ENCODE data around the gene JAKMIP1. TPM values are rescaled to one million over a fixed set of nuclear protein-coding genes. Genes with fewer than 3 reads are reported as not detected.

Gene JAKMIP1
- total RNA-seq, 2 experiments from 2014 or later: 4.0 to 5.1 TPM

DNA sequence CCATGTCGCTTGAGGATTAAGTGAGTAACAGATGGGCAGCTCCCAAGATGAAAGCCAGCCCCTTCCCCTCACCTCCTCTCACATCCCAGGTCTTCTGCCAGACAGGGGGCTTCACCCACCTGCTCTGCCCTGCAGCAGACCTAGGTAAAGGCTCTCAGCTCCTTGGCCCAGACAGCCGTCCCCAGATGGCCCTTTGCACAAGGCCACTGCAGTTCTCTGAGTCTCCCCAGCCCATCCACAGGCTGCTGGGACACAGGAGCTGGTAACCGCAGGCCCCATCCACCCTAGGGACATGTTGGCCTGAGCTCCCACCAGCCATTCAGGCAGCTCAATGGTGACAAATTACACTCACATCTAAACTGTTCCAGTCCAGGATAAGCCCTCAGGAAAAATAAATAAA, 197.4 kb downstream of the JAKMIP1 start:
- TF ChIP-seq EZH2phosphoT487 (IDR thresholded peaks at IDR 0.05; ENCODE audit: borderline replicate concordance, low read depth, low read length) (no peak), CTCF (conservative IDR thresholded peaks at IDR 0.05; ENCODE audit: low read length) (no peak)
- Histone ChIP-seq H3K9me2 (ENCODE audit: insufficient read depth, low read length) (no peaks in the 10 kb centered on the region), H3K27ac (ENCODE audit: low read depth, low read length, poor library complexity, severe bottlenecking) (no peak overlapping the region), H3K36me3 (ENCODE audit: insufficient read depth, low read length) (no peaks in the 10 kb centered on the region), H4K20me1 (ENCODE audit: insufficient read depth, low read length) (no peaks in the 10 kb centered on the region), H3K4me3 (ENCODE audit: low read depth, low read length, poor library complexity, severe bottlenecking) (no peak overlapping the region), H3K79me2 (ENCODE audit: insufficient read depth, low read depth, low read length) (no peaks in the 10 kb centered on the region), H3K9me3 (ENCODE audit: low read length) (no peaks in the 10 kb centered on the region), H2AFZ (ENCODE audit: low read length) (no peak overlapping the region), H3K4me1 (ENCODE audit: insufficient read depth, low read length, poor library complexity, severe bottlenecking) (no peaks in the 10 kb centered on the region), H3K4me2 (ENCODE audit: low read length) (no peak overlapping the region)
- intact Hi-C loops (cut with micrococcal nuclease; ENCODE audit: unreplicated experiment): no loop called here
- POLR2A ChIA-PET: interaction anchor here (0.9 kb wide), 1 partner anchor 9 kb away, joined by 3 read pairs; no protein-coding TSS in a partner anchor
- no peak for DNase-seq (ENCODE audit: low spot score)
- BruUV-seq (replicated peaks): no TSS peak
- CTCF ChIA-PET (ENCODE audit: unreplicated experiment): no interaction called here

DNA sequence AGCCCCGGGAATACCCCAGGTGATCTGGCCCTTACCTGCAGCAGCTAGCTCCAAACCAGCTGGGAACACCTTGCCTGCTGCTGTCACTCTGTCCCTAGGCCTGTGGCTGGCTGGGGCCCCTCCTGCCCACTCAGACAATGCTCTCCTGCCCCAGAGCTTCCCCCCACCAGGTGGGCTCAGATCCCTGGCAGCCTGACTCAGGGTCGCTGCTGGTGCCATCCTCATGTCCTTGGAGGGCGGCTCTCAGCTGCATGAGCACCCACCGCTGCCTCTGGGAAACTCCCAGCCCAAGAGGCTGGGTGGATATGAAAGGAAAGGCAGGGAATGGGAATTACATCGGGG, 197.9 kb downstream of the JAKMIP1 start:
- TF ChIP-seq CTCF (conservative IDR thresholded peaks at IDR 0.05; ENCODE audit: low read length) (no peak), EZH2phosphoT487 (IDR thresholded peaks at IDR 0.05; ENCODE audit: borderline replicate concordance, low read depth, low read length) (no peak)
- H3K4me2 ChIP-seq (ENCODE audit: low read length): no peak overlapping the region
- H3K4me3 ChIP-seq (ENCODE audit: low read depth, low read length, poor library complexity, severe bottlenecking): no peak overlapping the region
- no TSS peak for BruUV-seq (replicated peaks)
- no peaks in the 10 kb centered on the region for H3K4me1 ChIP-seq (ENCODE audit: insufficient read depth, low read length, poor library complexity, severe bottlenecking)
- no peaks in the 10 kb centered on the region for H3K9me3 ChIP-seq (ENCODE audit: low read length)
- H3K9me2 ChIP-seq (ENCODE audit: insufficient read depth, low read length): no peaks in the 10 kb centered on the region
- H3K79me2 ChIP-seq (ENCODE audit: insufficient read depth, low read depth, low read length): no peaks in the 10 kb centered on the region
- DNase-seq (ENCODE audit: low spot score): no peak
- H3K27ac ChIP-seq (ENCODE audit: low read depth, low read length, poor library complexity, severe bottlenecking): no peak overlapping the region
- no peaks in the 10 kb centered on the region for H4K20me1 ChIP-seq (ENCODE audit: insufficient read depth, low read length)
- no peak overlapping the region for H2AFZ ChIP-seq (ENCODE audit: low read length)
- ChIA-PET POLR2A (interaction anchor here (0.9 kb wide), 1 partner anchor 9 kb away, joined by 3 read pairs; no protein-coding TSS in a partner anchor), CTCF (ENCODE audit: unreplicated experiment) (no interaction called here)
- no peaks in the 10 kb centered on the region for H3K36me3 ChIP-seq (ENCODE audit: insufficient read depth, low read length)
- intact Hi-C loops (cut with micrococcal nuclease; ENCODE audit: unreplicated experiment): no loop called here

DNA sequence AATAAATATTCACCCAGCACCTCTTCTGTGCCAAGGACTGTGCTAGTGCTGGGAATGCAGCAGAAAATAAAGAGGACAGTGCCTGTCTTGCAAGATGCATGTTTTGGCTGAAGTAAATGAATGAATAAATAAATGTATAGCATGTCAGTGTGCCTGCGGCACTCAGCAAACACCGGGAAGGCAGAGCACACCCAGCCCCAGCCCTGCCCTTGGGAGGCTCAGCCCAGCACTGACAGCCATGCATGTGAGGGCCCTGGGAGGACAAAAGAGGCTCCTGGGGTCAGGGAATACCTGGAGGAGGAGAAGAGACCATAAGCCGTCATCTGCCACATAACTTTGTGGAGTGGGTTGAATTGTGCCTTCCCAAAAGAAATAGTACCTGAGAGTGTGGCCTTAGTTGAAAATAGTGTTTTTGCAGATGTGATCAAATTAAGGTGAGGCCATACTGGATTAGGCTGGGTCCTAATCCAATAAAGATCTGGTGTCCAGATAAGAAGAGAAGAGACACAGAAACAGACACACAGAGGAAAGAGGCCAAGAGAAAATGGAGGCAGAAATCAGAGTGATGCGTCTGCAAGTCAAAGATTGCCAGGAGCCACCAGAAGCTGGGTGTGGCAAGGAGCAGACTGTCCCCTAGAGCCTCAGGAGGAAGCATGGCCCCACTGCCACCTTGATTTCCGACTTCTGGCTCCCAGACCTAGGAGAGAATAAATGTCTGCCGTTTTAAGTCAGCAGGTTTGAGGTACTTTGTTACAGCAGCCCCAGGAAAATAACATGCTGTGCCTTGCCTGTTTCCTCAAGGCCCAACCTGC, 198.5 kb downstream of the JAKMIP1 start:
- Histone ChIP-seq H3K9me2 (ENCODE audit: insufficient read depth, low read length) (no peaks in the 10 kb centered on the region), H3K79me2 (ENCODE audit: insufficient read depth, low read depth, low read length) (no peaks in the 10 kb centered on the region), H3K4me1 (ENCODE audit: insufficient read depth, low read length, poor library complexity, severe bottlenecking) (no peaks in the 10 kb centered on the region), H2AFZ (ENCODE audit: low read length) (no peak overlapping the region), H3K9me3 (ENCODE audit: low read length) (no peaks in the 10 kb centered on the region), H3K27ac (ENCODE audit: low read depth, low read length, poor library complexity, severe bottlenecking) (no peak overlapping the region), H4K20me1 (ENCODE audit: insufficient read depth, low read length) (no peaks in the 10 kb centered on the region), H3K4me3 (ENCODE audit: low read depth, low read length, poor library complexity, severe bottlenecking) (no peak overlapping the region), H3K4me2 (ENCODE audit: low read length) (no peak overlapping the region), H3K36me3 (ENCODE audit: insufficient read depth, low read length) (no peaks in the 10 kb centered on the region)
- TF ChIP-seq CTCF (conservative IDR thresholded peaks at IDR 0.05; ENCODE audit: low read length) (no peak), EZH2phosphoT487 (IDR thresholded peaks at IDR 0.05; ENCODE audit: borderline replicate concordance, low read depth, low read length) (no peak)
- no TSS peak for BruUV-seq (replicated peaks)
- intact Hi-C loops (cut with micrococcal nuclease; ENCODE audit: unreplicated experiment): no loop called here
- POLR2A ChIA-PET: interaction anchor here (0.9 kb wide), 1 partner anchor 8 kb away, joined by 3 read pairs; no protein-coding TSS in a partner anchor
- CTCF ChIA-PET (ENCODE audit: unreplicated experiment): no interaction called here
- DNase-seq (ENCODE audit: low spot score): no peak

Data from OCI-LY7 (cell line).